Activated CD4-positive, CD25-positive, alpha-beta regulatory T cell treated with anti-CD3 and anti-CD28 coated beads, Interleukin-2, amount 50 U/mL, for 16 hours (primary cell): ENCODE data around the gene NUP98.

Experiments used
- DNase-seq: peaks from one replicate; pipeline ENCODE4 v3.0.0-alpha.2; 2020; ENCODE audit warnings: low read depth, low spot score

The NUP98 gene

DNA sequence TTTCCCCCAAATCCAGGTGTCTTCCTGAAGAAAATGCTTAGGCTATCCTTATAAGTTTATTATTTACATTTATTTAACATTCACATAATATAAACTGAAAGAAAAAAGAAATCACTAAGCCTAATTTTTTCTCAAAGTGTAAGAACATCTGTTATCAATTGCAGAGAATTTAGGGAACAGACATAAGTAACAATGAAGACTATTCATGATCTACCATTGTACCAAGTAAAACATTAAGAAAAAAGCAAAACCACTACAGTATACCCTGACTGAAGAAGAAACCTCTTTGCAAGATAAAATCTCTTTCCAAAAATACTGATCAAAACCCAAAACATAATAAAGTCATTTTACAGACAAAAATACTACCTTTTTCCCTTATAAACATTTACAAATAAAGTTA lies 60.5 kb downstream of the NUP98 start:
- DNase-seq, result no peak

DNA sequence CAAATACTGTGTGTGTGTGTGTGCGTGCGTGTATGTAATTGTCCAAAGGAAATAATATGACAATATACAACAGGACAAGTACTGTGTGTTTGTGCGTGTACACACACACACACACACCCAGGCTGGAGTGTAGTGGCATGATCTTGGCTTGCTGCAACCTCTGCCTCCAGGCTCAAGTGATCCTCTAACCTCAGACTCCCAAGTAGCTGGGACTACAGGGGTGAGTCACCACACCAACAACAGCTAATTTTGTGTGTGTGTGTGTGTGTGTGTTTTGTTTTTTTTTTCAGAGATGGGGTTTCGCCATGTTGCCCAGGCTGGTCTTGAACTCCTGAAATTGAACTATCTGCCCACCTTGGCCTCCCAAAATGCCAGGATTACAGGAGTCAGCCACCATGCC lies 61.5 kb downstream of the NUP98 start:
- no peak for DNase-seq

DNA sequence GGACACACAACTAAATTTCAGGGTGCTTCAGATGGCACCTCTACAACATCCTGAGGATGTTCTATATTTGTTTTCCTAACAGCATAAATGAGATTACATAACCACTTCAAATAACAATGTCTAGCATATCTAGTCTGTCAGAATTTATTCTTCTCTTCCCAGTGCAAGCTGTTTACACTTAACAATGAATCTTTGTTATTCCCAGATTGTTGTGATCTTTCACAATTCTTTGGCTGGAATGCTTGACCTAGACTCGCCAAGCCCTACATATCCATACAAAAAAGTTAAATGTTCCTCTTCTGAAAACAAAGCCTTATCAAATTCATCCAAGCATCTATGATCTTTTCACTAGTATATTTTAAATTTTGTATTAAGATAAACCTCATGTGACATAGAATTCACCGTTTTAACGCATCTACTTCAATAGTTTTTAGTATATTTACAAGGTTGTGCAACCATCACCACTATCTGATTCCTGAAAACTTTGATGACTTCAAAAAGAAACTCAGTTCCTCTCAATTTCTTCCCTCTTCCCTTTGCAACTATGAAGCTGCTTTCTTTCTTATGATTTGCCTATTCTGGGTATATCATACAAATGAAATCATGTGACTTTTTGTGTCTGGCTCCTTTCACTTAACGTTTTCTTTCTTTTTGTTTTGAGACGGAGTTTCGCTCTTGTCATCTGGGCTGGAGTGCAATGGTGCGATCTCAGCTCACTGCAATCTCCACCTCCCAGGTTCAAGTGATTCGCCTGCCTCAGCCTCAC lies 64.5 kb downstream of the NUP98 start:
- DNase-seq, result no peak

DNA sequence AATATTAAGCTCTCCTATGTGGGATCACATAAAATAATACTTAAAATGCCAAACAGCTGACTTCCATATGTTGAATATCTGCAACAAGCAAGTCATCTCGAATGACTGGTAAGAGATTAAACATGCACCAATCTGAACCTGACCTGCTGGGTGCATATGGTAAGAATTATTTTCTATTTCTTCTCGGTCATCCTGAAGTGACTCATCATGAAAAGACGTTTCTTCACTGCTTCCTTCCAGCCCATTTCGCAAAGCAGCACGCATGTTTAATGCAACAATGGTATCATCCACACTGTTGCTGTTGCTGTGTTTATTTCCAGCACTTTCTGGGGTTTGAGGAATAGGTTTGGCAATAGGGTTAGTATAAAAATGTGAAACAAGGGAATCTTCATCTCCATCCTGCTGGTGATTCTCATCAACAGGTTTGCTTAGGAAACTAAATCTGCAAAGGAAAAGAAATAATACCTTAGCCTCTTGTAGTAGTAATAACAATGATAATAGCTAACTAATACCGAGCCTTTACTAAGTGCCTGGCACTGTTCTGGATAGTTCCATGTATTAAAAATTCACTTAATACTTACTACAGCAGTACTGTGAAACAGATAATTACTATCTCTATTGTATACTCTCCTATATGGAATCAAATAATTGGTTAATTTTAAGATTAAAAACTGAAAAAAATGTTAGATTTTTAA lies 74.2 kb downstream of the NUP98 start:
- no peak for DNase-seq

DNA sequence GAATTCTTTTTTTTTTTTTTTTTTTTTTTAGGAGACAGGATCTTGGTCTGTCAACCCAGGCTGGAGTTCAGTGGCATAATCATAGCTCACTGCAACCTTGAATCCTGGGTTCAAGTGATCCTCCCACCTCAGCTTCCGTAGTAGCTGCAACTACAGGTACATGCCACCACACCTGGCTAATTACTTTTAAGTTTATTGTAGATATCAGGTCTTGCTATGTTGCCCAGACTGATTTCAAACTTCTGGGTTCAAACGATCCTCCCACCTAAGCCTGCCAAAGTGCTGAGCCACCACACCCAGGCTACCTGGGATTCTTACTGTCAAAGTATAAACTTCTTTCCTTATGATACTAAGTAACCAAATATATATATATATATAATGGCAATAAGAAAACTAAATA lies 75.3 kb downstream of the NUP98 start:
- DNase-seq, result no peak

DNA sequence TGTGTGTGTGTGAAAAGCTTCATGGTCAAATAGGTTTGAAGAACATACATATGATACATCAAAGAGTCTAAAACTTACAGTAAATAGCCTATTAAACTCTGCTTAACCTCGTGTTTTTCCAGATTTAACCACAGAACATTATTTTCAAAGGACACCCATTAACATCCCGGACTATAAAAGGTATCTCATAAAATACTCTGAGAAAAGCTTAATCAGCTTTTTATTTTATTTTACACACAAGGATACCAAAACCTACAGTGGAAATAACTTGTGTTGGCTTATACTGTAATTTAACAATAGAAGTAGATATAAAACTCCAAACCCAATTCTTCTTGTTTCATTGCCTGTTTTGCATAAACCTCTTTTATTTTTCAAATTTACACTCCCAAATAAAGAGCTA lies 76.4 kb downstream of the NUP98 start:
- DNase-seq, result no peak

DNA sequence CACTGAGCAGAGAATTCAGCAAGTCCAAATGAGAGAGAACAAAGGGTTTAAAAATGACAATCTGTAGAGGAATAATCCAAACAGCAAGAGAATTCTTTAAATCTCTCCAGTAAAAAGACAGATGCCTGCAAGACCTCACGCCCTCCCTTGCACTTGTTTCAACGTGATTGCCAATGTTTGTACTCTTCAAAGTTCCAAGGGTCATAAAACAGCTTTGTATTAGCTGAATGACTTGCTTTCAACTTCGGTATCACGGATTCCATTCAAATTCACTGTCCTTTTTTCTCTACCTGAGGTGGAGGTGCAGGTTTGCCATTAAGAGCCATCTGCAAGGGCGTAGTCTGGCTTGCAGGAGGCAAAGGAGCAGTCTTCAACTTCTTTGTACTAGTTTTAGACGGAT lies 85.1 kb downstream of the NUP98 start:
- no peak for DNase-seq

DNA sequence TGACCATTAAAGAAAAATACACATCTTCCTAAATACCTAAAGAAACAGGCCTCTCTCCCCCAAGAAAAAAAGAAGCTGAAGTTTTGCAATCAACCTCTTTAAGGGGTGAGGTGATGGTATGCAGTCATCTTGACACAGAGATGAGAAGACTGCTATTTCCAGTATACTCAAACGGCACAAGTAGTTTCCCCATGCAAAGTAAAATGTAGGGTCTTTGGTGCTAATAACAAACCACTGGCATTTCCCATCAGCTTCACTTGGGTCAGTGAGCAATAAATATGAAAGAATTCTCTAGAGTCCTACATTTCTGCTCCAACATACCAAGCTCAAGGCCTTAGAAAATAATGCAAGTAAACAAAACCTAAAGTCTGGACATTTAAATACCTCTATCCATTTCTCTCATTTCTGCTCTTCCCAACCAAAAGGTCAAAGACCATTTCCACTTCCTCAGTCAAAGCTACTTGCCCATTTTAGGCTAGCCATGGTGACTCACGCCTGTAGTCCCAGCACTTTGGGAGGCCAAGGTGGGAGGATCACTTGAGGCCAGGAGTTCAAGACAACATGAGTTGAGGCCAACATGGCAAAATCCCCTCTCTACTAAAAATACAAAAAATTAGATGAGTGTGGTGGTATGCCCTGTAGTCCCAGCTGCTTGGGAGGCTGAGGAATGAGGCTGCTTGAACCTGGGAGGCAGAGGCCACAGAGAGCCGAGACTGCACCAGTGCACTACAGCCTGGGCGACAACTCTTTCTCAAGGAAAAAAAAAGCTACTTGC lies 86.7 kb downstream of the NUP98 start:
- no peak for DNase-seq

DNA sequence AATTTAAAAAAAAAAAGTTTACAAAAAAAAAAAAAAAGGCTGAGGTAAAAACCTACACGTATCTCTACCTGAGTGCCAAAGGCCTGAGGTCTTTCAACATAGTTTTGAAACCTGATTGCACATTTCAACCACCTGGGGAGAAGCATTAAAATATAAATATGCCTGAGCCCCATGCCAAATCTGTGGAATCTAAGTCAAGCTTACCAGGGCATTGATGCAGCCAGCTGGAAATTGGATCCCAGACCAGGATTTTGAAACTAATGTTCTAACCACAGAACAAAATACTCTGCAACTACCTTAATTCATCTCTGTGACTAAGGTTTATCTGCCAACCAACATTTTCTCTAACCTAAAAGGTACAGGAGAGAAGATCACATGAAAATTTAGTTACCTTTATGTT lies 87.4 kb downstream of the NUP98 start:
- DNase-seq, result no peak

DNA sequence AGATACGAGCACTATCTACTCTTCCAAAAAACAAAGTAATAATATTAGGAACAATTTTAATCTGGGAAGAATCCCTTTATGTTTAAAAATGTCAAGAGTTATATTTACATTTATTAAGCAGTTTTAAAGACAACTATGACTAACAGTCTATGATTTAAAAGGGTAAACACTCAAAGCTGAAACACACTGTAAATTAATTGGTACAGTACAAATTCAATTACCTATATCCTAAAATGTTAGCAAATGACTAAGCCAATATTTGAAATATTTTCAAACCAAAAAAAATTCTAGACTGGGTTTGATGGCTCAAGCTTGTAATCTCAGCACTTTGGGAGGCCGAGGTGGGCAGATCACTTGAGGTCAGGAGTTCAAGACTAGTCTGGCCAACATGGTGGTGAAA lies 90.2 kb downstream of the NUP98 start:
- no peak for DNase-seq

DNA sequence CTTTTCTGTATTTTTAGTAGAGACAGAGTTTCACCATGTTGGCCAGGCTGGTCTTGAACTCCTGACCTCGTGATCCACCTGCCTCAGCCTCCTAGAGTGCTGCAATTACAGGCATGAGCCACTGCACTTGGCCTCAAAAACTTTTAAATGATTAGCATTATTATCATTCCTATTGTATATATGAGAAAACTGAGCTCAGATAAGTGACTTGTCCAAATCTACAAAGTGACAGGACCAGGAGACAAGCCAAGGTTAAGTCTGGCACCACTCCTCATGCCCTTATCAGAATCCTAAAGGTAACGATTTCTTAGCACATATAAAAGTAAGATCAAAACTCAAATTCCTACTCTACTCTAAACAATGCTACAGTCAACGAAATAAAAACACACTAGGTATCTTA lies 94.0 kb downstream of the NUP98 start:
- no peak for DNase-seq

DNA sequence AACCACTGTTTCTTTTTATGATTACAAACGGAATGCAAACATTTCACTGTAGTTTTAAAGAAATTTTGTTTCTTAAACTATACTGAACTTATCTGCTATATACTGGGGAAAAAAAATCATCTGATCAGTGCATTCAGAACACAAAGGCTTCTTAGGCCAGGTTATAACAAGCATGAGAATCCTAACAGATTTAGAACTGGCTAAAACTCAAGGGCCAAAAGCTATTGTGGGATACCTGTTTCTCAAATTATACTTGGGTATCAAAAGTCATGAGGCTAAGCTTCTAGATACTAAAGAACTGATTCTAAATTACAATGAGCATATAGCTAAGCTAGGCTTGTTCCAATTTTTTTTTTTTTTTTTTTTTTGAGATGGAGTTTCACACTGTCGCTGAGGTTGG lies 96.4 kb downstream of the NUP98 start:
- DNase-seq, result no peak

DNA sequence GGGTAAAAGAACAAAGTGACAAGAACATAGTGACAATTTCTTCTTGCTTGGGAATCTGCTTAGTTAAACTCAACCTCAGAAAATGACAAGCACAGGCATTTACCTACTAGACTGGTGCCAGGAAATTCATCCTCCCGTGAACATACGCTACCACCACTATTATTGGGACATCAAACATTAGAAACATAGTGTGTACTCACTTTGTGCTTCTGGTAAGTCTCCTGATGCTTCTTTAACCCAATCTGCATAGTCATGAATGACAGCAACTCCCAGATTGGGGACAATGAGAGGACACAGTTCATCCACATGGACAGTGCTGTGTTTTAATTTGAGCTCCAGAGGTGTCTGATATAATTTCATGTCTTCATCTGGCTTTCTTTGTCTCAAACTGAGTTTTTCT lies 96.9 kb downstream of the NUP98 start:
- DNase-seq, result no peak

DNA sequence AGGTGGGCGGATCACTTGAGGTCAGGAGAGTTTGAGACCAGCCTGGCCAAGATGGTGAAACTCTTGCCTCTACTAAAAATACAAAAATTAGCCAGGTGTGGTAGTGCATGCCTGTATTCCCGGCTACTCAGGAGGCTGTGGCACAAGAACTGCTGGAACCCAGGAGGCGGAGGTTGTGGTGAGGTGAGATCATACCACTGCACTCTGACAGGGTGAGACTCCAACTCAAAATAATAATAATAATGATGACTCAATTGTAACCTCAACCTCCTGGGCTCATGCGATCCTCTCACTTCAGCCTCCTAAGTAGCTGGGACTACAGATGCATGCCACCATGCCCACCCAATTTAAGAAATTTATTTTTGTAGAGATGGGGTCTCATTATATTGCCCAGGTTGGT lies 110.6 kb downstream of the NUP98 start:
- no peak for DNase-seq

DNA sequence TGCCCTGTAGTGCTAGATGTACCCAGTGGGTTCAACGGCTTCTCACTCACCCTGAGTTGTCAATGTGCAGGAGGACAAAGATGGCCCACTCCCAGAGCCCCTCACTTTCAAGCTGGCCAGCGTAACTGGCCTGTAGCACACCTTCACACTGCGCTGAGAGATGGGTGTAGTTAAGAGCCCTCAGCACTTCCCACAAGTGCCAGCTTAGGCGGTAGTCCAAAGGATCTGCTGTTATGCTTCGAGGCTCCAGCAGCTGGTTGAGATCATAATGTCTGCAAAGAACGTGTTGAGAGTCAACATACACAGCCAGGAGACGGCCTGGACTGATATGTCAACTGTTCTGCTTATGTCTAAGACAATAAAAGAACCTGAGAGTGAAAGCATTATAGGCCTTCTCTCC lies 111.4 kb downstream of the NUP98 start:
- no peak for DNase-seq

DNA sequence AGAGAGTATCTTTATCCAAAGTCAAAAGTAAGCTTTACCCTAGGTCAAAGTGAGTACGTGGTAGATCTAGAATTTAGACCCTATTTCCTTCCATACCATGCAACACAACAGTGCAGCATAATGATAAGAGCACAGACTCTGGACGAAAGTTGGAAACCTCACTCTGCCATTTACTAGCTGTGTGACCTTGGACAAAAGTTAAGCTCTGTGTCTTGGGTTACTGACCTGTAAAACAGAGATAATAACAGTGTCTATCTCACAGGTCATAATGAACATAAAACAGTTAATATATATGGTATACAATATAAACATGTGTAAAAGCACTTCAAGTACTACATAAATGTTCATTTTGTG lies 112.6 kb downstream of the NUP98 start:
- DNase-seq, result no peak

DNA sequence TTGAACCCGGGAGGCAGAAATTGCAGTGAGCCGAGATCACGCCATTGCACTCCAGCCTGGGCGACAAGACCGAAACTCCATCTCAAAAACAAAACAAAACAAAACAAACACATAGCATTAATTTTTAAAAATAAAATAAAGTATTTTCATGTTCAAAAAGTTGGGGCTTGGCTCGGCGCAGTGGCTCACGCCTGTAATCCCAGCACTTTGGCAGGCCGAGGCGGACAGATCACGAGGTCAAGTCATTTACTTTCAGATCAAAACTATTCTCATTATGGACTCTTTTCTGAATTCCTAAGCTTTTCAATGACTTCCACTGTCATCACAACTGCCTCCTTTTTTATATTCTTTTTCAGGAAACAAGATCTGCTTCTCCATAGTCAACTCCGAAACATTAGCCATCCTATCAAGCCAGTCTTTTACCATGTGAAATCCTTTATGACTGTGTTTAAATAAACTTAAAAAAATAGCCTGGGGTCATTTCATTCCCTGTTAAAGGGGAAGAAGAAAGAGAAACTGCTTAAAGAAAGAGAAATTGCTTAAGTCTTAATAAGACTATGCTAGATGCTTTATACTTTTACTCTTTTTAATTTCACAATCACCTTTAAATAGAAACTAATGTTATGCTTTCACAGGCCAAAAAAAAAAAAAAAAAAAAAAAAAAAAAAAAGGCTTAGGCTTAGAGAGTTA lies 113.1 kb downstream of the NUP98 start:
- no peak for DNase-seq

DNA sequence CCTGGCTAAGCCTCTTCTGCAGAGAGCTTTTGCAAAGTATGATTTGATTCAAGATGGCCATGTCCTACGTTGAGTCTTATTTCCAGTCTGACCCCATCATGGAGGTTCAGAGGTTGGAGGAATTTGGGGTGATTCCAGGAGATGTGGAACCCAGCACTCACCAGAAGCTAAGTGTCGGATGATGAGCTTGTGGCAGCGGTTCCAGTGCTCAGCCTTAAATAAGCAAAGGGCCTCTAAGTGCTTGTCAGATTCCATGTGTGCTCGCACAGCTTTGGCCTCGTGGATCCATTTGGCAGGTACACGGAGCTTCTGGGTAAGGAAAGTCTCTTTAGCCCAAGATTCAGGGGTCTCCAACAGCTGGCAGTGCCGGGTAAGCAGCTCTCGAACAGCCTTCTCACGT lies 114.3 kb downstream of the NUP98 start:
- no peak for DNase-seq

DNA sequence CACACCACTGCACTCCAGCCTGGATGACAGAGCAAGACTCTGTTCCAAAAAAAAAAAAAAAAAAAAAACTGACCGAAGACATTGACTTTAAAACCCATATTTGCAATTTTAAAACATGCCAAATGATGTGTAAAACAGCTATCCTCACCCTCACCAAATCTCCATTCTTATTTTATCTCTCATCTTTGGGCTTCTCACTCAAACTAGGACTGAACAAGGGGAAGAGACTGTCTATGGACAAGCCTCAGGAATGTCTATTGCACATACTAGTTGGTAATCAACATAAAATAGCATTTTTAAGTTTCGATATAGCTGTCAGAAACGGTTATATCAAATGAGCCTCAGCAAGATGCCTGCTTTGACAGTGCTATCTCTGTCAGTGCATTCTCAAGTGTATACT lies 118.3 kb downstream of the NUP98 start:
- no peak for DNase-seq

DNA sequence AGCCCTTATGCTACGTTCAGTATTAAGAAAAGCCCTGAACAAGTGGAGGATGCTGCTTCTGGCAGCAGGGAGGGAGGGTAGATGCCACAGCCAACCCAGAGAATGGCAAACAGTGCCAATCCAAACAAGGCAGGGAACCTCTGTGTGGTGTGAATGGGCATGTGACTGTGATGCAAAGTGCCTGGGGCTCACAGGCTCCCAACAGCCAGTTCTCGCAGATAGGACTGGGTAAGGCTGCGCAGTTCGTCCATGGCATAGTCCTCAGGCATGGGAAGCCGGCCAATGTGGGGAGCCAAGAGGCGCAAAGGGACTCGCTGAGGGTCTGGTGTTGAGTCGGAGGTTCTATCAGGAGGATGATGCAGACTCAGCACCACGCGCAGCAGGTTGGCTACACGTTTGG lies 121.4 kb downstream of the NUP98 start:
- DNase-seq, result no peak

DNA sequence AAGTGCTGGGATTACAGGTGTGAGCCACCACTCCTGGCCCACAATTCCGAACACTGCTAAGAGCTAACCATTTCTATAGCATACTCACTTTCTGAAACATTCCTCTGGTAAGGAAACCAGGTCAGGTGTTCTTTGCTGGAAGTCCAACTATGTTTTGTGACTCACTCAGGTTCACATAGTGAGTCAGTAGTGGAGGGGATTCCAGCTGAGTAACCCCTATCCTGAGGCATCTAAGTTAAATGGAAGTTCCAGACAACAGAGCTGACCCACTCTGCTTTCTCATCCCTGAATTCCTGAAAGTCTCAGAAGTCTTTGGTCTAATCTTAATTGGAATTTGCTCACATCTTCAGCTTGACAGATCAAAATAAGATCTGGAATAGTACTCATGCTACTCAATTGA lies 123.2 kb downstream of the NUP98 start:
- DNase-seq, result no peak
